CD14-positive monocyte (primary cell): ENCODE data around the gene OSCP1. TPM values are rescaled to one million over a fixed set of nuclear protein-coding genes. Genes with fewer than 3 reads are reported as not detected.

Experiments
- DNase-seq, 3 donors: peaks; one replicate each; pipeline ENCODE4 v3.0.0-alpha.2; 2011 to 2022
- H2AFZ ChIP-seq: 2 replicates; pipeline ENCODE4 v1.6.0; 2012; ENCODE audit warnings: mild to moderate bottlenecking, low read depth, low read length, inconsistent platforms; ENCODE audit not compliant: insufficient read depth, poor library complexity, severe bottlenecking
- H3K27ac ChIP-seq, 2 donors: 1 replicate in 1 of 2; 2 replicates in 1 of 2; pipeline ENCODE4 v1.5.1; 2012 to 2013; ENCODE audit warnings: low read length in 2 of 2, control low read depth in 1 of 2, inconsistent platforms in 1 of 2, low read depth in 1 of 2, mild to moderate bottlenecking in 1 of 2
- H3K27me3 ChIP-seq, 2 donors: one replicate each; pipeline versions ENCODE4 v1.6.0 to v1.6.1; 2011 to 2013; ENCODE audit warnings: low read length in 2 of 2; ENCODE audit not compliant: control insufficient read depth in 2 of 2, insufficient read depth in 2 of 2
- H3K36me3 ChIP-seq, 2 donors: replicated peaks in 1 of 2; 1 replicate in 1 of 2; 2 replicates in 1 of 2; pipeline versions ENCODE4 v1.5.1 to v1.6.1; 2012 to 2013; ENCODE audit warnings: low read length in 2 of 2, control low read depth in 1 of 2, inconsistent platforms in 1 of 2, mild to moderate bottlenecking in 1 of 2; ENCODE audit not compliant: insufficient read depth in 2 of 2, control insufficient read depth in 1 of 2
- H3K4me1 ChIP-seq, 2 donors: 1 replicate in 1 of 2; 2 replicates in 1 of 2; pipeline versions ENCODE4 v1.5.1 to v1.6.1; 2012 to 2013; ENCODE audit warnings: low read length in 2 of 2, control low read depth in 1 of 2, inconsistent platforms in 1 of 2, mild to moderate bottlenecking in 1 of 2, moderate library complexity in 1 of 2; ENCODE audit not compliant: insufficient read depth in 2 of 2, control insufficient read depth in 1 of 2
- H3K4me2 ChIP-seq: replicated peaks from 2 replicates; pipeline ENCODE3; 2012; ENCODE audit warnings: low read length, moderate library complexity, mild to moderate bottlenecking; ENCODE audit not compliant: poor library complexity, severe bottlenecking; ENCODE audit errors: extremely low read depth
- H3K4me3 ChIP-seq, 3 experiments: fragments of 200-600 bp in 1 of 3; sonication (generic) in 1 of 3; replicated peaks in 1 of 3; 1 replicate in 2 of 3; 2 replicates in 1 of 3; pipeline ENCODE4 v1.5.1; 2011 to 2013; ENCODE audit warnings: low read length in 3 of 3, mild to moderate bottlenecking in 3 of 3, control low read depth in 2 of 3, low read depth in 2 of 3, inconsistent platforms in 1 of 3, moderate library complexity in 1 of 3
- H3K79me2 ChIP-seq: 2 replicates; pipeline ENCODE4 v1.6.0; 2012; ENCODE audit warnings: mild to moderate bottlenecking, control low read depth, inconsistent platforms, low read length, moderate library complexity; ENCODE audit not compliant: insufficient read depth
- H3K9ac ChIP-seq: 2 replicates; pipeline ENCODE4 v1.6.0; 2017; ENCODE audit warnings: low read length, mild to moderate bottlenecking; ENCODE audit not compliant: insufficient read depth, poor library complexity, severe bottlenecking
- H3K9me3 ChIP-seq, 2 donors: replicated peaks in 1 of 2; 1 replicate in 1 of 2; 2 replicates in 1 of 2; pipeline versions ENCODE4 v1.5.1 to v1.6.1; 2012 to 2013; ENCODE audit warnings: low read length in 2 of 2, control low read depth in 1 of 2; ENCODE audit not compliant: control insufficient read depth in 1 of 2, insufficient read depth in 1 of 2
- H4K20me1 ChIP-seq: 2 replicates; pipeline ENCODE4 v1.6.0; 2012; ENCODE audit warnings: mild to moderate bottlenecking, low read length, control low read depth, moderate library complexity; ENCODE audit not compliant: insufficient read depth
- H3K27ac Mint-ChIP-seq, 7 donors: one replicate each; pipeline ENCODE4 v1.8.0; 2020; ENCODE audit warnings: mild to moderate bottlenecking in 7 of 7, mixed read lengths in 7 of 7, moderate library complexity in 6 of 7, inconsistent platforms in 2 of 7
- H3K27me3 Mint-ChIP-seq, 3 donors: one replicate each; pipeline ENCODE4 v1.8.0; 2021 to 2022; ENCODE audit warnings: low read depth in 3 of 3, mild to moderate bottlenecking in 3 of 3, mixed read lengths in 3 of 3, moderate library complexity in 3 of 3, inconsistent platforms in 1 of 3
- H3K36me3 Mint-ChIP-seq, 2 donors: one replicate each; pipeline ENCODE4 v1.8.0; 2020; ENCODE audit warnings: mixed read lengths in 2 of 2, inconsistent platforms in 1 of 2, mild to moderate bottlenecking in 1 of 2
- H3K4me1 Mint-ChIP-seq: one replicate; pipeline ENCODE4 v1.8.0; 2020; ENCODE audit warnings: mild to moderate bottlenecking, mixed read lengths
- H3K4me3 Mint-ChIP-seq, 2 donors: one replicate each; pipeline ENCODE4 v1.8.0; 2020; ENCODE audit warnings: mild to moderate bottlenecking in 2 of 2, mixed read lengths in 2 of 2, moderate library complexity in 1 of 2
- H3K9me3 Mint-ChIP-seq, 7 donors: one replicate each; pipeline ENCODE4 v1.8.0; 2020 to 2022; ENCODE audit warnings: mixed read lengths in 7 of 7, mild to moderate bottlenecking in 6 of 7, moderate library complexity in 6 of 7, inconsistent platforms in 2 of 7
- CTCF ChIP-seq: fragments of 200-600 bp; IDR thresholded peaks from one replicate; pipeline ENCODE4 v1.8.0; 2022; ENCODE audit warnings: antibody characterized with exemption, mild to moderate bottlenecking
- WGBS: methylation state at CpG from one replicate; pipeline ENCODE4 v1.1.5; 2013; ENCODE audit warnings: missing lambda C conversion rate; ENCODE audit not compliant: insufficient coverage; 5-methylcytosine and 5-hydroxymethylcytosine counted together
- intact Hi-C, 2 donors: fragments of 100-400 bp; cut with micrococcal nuclease; formaldehyde crosslinking; loops; one replicate each; pipeline versions ENCODE4 v1.15.0 to v1.15.1; 2023
- polyA plus RNA-seq, 3 donors: library from polyadenylated mRNA; depleted of rRNA in 1 of 3; unstranded in 2 of 3; stranded (reverse) in 1 of 3; fragments of 300-500 nt in 2 of 3; fragments of >200 nt in 1 of 3; fragmentation: Illumina TruSeq in 2 of 3; gene quantifications; 1 replicate in 2 of 3; 2 replicates in 1 of 3; pipeline ENCODE4 v1.2.3, GENCODE V29; 2012 to 2021

OSCP1 gene
- polyA plus RNA-seq, 3 donors, result 0.12 to 0.82 TPM; not detected in 1

GRCh38 chr1:36385410-36386264 lies 64.6 kb downstream of the OSCP1 start, which contains the start of gene STK40:
Gene STK40 (minus strand): TSS chr1:36385924. CDS start chr1:36361332, 24,592 bp downstream.
- Histone ChIP-seq H3K9ac (peak within 1 kb of the TSS; percentile 99), H3K9me3 (no peaks in the 10 kb centered on the region), H3K36me3 (peaks cover 0 to 18% of the 10 kb centered on the region in 2 donors), H3K4me1 (peaks cover 58 to 69% of the 10 kb centered on the region in 2 donors), H3K4me3 (peak within 1 kb of the TSS; percentile 69 to 89 (median 85)), H3K4me2 (peak within 1 kb of the TSS; percentile 74), H3K27ac (peak within 1 kb of the TSS; percentile 92 to 100), H3K79me2 (peaks cover 63% of the 10 kb centered on the region), H3K27me3 (no peaks in the 10 kb centered on the region), H4K20me1 (peaks cover 37% of the 10 kb centered on the region), H2AFZ (no peak within 1 kb of the TSS)
- H3K4me1 Mint-ChIP-seq, result peaks cover 73% of the 10 kb centered on the region
- TF ChIP-seq CTCF, result no peak
- H3K27me3 Mint-ChIP-seq, result peaks cover 0 to 4% (median 0%) of the 10 kb centered on the region in 3 donors
- WGBS, result 0% methylated on average over 49 of the region's 82 CpGs
- H3K4me3 Mint-ChIP-seq, result peak within 1 kb of the TSS; percentile 96 to 97
- H3K9me3 Mint-ChIP-seq, result no peaks in the 10 kb centered on the region
- peak; percentile 98 to 99 (median 98) for DNase-seq
- peak within 1 kb of the TSS; percentile 99 to 100 (median 100) for H3K27ac Mint-ChIP-seq
- peaks cover 36 to 40% of the 10 kb centered on the region in 2 donors for H3K36me3 Mint-ChIP-seq
- intact Hi-C loops, result loop anchor here in 1 of 2 donors (1.0 kb wide), 1 partner anchor 12 kb away; the partner anchor contains the start of gene LSM10

- Mint-ChIP-seq H3K36me3 (peaks cover 39 to 41% of the 10 kb centered on the region in 2 donors), H3K4me3 (peak overlapping the region; percentile 96 to 97), H3K27me3 (peaks cover 0 to 4% (median 0%) of the 10 kb centered on the region in 3 donors), H3K9me3 (no peaks in the 10 kb centered on the region), H3K27ac (peak overlapping the region; percentile 95 to 100 (median 97)), H3K4me1 (peaks cover 73% of the 10 kb centered on the region)
- Histone ChIP-seq H4K20me1 (peaks cover 45% of the 10 kb centered on the region), H3K4me3 (peak overlapping the region; percentile 69 to 89 (median 85)), H2AFZ (no peak overlapping the region), H3K4me2 (peak overlapping the region; percentile 74), H3K4me1 (peaks cover 49 to 63% of the 10 kb centered on the region in 2 donors), H3K9ac (peak overlapping the region; percentile 99), H3K36me3 (peaks cover 0 to 17% of the 10 kb centered on the region in 2 donors), H3K27me3 (no peaks in the 10 kb centered on the region), H3K9me3 (no peaks in the 10 kb centered on the region), H3K27ac (peak overlapping the region; percentile 92 to 100), H3K79me2 (peaks cover 72% of the 10 kb centered on the region)
- TF ChIP-seq CTCF, result no peak
- peak; percentile 38 to 46 (median 44) for DNase-seq
- under 1% methylated on average over 22 of the region's 25 CpGs for WGBS
- intact Hi-C loops, result no loop called here
These were observed 65.5 kb downstream of the OSCP1 start for GRCh38 chr1:36384542-36385409.
